Renal cortical epithelial cell (primary cell): ENCODE measurements around the gene CFAP20DC. TPM values are rescaled to one million over a fixed set of nuclear protein-coding genes. Genes with fewer than 3 reads are reported as not detected.
"Not testable (repeated sequence)": the region's sequence is repeated elsewhere in the genome, so short reads cannot be mapped to it uniquely, and the experiment has no call there.

ENCODE experiments used
- DNase-seq: peaks from one replicate; pipeline ENCODE4 v3.0.0-alpha.2; 2011; ENCODE audit warnings: low read depth
- total RNA-seq: library from RNA; depleted of rRNA; stranded (reverse); fragments of >200 nt; gene quantifications from 2 replicates; pipeline ENCODE4 v1.2.3, GENCODE V29; 2014

CFAP20DC gene
- total RNA-seq: 3.5 and 8.0 TPM in 2 replicates

GRCh38 chr3:59049671-59050331 is at the start of gene CFAP20DC:
CFAP20DC (minus strand) TSS chr3:59050025; CDS start chr3:59049631, 394 bp downstream.
- DNase-seq: peak; percentile 91

DNA sequence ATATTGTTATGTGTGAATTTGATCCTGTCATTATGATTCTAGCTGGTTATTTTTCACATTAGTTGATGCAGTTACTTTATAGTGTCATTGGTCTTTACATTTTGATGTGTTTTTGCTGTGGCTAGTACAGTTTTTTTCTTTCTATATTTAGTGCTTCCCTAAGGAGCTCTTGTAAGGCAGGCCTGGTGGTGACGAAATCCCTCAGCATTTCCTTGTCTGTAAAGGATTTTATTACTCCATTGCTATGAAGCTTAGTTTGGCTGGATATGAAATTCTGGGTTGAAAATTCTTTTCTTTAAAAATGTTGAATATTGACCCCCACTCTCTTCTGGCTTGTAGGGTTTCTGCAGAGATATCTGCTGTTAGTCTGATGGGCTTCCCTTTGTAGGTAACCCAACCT is 48.7 kb upstream of the CFAP20DC start:
- DNase-seq: not testable (repeated sequence)

DNA sequence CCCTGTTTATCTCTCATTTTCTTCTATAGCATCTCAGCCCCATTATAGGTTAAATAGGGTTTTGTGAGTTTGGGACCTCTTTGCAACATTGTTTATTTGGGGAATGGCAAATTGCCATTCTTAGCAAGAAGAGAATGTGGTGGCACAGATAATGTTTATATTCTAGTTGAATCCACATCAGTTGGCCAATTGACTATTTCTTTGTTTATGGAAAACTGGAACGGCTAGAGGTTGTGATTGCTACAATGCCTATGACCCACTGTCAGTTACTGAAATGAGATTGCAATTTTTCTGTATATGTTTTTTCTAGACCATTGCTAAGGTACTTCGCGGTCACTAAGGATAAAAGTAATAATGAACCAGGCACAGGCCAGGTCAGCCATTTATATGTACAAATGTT is 44.6 kb upstream of the CFAP20DC start:
- no peak for DNase-seq

DNA sequence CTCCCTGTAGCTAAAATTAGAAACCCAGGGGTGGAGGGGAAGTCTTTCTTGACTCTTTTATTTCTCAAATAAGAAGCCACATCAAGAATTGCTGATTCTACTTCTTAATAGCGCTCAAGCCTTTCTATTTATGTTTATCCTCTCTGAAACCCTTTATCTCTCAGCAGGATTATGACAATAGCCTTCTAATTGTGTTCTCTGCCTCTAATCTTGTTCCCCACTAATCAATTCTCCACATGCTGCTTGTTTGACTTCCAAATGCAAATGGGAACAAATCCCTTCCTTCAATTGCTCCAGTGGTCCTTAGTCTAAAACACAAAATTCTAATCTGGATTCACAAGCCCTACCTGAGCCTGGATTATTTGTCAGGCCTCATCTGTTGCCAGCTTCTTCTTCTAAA is 43.7 kb upstream of the CFAP20DC start:
- DNase-seq: no peak

GRCh38 chr3:59088761-59089160 is 38.9 kb upstream of the CFAP20DC start:
- DNase-seq: no peak

- DNase-seq: no peak
Measured at GRCh38 chr3:59085976-59086375, 36.2 kb upstream of the CFAP20DC start.

DNA sequence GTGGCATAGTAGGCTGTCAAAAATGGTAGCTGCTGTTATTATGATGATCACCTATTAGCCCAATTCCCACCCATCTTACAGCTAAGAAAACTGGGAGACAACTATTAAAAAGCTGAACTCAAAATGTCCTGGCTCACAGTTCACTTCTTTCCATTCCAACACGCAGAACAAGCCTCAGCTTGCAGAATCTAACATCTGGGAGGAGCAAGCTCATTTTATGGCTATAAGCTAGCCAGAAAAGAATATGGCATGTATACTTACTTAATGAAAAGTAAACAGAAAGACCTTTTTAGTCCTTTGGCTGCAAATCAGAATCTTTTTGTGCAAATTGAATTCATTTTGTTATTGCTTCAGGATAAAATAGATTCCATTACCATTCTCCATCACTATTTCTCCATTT is 34.8 kb upstream of the CFAP20DC start:
- DNase-seq: no peak

DNA sequence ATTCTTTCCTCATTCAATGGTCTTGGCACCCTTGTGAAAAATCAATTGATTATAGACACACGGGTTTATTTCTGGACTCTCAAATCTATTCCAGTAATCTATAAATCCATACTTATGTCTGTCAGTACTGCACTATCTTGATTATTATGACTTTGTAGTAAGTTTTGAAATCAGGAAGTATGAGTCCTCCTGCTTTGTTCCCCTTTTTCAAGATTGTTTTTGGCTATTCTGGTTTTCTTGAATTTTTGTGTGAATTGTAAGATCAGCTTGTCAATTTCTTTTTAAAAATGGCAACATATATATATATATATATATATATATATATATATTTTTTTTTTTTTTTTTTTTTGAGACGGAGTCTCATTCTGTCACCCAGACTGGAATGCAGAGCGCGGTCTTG is 32.3 kb upstream of the CFAP20DC start:
- DNase-seq: no peak

GRCh38 chr3:59081071-59081470 is 31.2 kb upstream of the CFAP20DC start:
- DNase-seq: no peak

- DNase-seq: no peak
Measured at GRCh38 chr3:59079962-59080361, 30.1 kb upstream of the CFAP20DC start.

- no peak for DNase-seq
Measured at GRCh38 chr3:59074764-59075163, 24.9 kb upstream of the CFAP20DC start.

DNA sequence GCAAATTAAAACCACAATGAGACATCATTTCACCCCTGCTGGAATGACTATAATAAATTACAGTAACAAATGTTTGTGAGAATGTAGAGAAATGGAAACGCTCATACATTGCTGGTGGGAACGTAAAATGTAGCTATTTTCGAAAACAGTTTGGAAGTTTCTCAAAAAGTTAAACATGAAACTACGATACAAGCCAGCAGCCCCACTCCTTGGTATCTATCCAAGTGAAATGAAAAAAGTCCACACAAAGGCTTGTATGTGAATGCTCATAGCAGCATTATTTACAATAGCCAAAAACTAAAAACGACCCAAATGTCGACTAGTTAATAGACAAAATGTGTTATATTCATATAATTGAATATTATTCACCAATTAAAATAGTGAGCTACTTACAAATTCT is 22.9 kb upstream of the CFAP20DC start:
- no peak for DNase-seq

GRCh38 chr3:59069838-59070237 is 20.0 kb upstream of the CFAP20DC start:
- no peak for DNase-seq

- no peak for DNase-seq
Measured at GRCh38 chr3:59065240-59065639, 15.4 kb upstream of the CFAP20DC start.

DNA sequence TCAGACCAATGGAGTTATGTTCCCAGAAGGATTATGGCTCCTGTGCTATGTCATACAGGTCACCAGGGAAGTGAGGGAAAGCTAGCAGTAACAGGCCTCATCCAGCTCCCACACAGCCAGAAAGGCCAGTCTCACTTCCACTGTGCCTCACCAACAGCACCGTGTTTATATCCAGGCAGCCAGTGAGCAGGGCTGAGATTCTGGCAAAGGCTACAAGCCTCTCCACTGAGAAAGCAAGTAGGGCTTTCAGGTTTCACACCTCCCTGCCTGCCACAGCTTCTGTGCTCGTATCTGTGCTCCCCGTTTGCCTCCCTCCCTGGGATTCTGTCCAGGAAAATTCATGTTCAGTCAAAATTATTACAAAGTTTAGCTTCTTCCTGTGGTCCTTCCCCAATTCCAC is 14.9 kb upstream of the CFAP20DC start:
- DNase-seq: no peak

DNA sequence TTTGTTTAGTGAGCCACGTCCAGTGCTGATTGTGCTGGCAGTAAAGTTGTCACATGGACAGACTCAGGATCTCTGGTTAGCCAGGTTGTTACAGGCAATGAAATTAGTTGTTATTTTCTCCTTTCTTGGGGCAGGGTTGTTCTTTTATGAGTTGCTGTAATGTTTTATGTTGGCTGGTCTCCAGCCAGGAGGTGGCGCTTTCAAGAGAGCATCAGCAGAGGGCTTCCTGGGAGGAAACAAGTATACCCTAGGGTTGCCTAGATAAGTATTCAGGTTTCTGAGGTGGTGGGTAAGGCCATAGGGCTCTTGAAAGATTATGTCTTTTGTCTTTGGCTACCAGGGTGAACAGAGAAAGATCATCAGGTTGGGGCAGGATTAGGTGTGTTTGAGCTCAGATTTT is 14.5 kb upstream of the CFAP20DC start:
- DNase-seq: no peak

DNA sequence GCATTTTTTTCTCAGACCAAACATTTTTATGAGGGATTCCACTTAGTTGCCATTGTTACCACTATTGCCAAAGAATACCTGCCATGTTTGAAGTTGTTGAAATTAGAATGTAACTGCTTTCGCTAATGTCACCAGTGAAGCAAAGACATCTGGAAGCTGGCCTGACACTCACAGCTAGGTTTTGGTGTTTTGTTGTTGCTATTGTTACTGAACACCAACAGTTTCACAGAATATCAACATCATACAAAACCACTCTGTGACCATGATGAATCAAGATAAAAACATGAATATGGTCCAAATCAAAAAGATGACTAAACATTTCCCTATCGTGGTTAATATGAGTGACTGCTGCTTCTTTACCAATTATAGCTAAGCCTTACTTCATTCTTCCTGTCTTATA is 6.9 kb upstream of the CFAP20DC start:
- no peak for DNase-seq

- DNase-seq: peak; percentile 47
Measured at GRCh38 chr3:59052803-59053411, 3.1 kb upstream of the CFAP20DC start.

- DNase-seq: not testable (repeated sequence)
Measured at GRCh38 chr3:59050811-59051414, 1.1 kb upstream of the CFAP20DC start.

DNA sequence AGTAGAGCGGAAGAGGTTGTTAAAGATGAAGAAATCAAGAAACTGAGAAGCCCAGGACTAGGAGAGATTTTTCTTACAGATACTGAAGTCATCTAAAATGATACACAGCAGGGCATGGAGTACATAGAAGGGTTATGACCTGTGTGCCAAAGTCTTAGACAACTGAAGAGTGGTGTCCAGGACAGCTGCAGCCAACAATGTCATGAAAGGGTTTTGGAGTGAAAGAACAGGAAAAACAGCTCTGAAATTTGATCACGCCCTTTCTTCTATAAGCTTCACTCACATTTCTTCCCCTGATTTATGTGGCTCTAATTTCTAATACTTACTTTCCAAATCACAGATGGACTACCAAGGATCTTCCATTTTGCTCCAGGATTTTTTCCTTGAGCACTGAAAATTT is 3.0 kb downstream of the CFAP20DC start:
- DNase-seq: no peak

GRCh38 chr3:59043391-59043790 is 6.4 kb downstream of the CFAP20DC start:
- DNase-seq: no peak

DNA sequence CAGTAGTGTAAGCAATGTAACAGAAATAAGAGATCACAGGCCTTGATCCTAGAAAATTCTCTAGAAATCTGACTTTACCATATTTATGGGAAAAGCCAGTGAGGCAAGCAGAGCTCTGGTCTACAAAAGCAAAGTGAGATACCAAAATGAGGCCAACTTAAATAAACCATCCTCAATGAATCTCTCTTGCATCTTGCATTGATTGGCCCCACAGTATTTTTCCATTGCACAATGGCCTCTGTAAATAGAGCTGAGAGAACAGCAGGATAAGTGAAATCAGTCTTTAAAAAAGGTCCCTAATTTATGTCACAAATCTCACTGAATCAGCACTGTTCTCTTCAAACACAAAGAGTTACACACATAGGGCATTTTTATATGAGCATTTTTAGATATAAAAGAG is 8.9 kb downstream of the CFAP20DC start:
- DNase-seq: no peak

DNA sequence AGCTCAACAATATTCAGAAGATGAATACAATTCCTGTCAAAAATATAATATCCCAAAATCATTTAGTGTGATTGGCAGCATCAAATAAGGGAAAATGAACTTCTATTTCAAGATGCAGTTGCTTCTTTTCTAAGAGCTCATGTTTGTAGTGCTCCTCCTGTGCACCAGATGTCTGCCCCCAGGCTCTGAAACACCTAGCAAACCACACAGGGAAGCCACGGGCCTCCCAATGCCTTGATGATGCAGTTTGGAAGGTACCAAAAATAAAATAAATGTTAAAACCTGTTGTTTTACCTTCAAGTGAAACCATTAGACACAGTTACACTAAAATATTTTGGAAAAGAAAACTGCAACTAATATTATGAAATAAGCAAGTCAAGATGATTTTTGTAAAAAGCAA is 22.2 kb downstream of the CFAP20DC start:
- no peak for DNase-seq
